Peyer's patch (tissue), 4 donors: ENCODE measurements around the gene ZBTB16. TPM values are rescaled to one million over a fixed set of nuclear protein-coding genes. Genes with fewer than 3 reads are reported as not detected.

ENCODE experiments used
- DNase-seq, 3 donors: peaks; one replicate each; pipeline ENCODE4 v3.0.0-alpha.2; 2017 to 2019
- H3K27ac ChIP-seq, 4 donors: fragments of 200-600 bp; sonication (generic); one replicate each; pipeline ENCODE4 v1.5.1; 2016 to 2019
- H3K27me3 ChIP-seq, 2 donors: fragments of 200-600 bp; sonication (generic); one replicate each; pipeline ENCODE4 v1.5.1; 2019
- H3K36me3 ChIP-seq, 3 donors: fragments of 200-600 bp; sonication (generic); one replicate each; pipeline ENCODE4 v1.5.1; 2016 to 2019
- H3K4me1 ChIP-seq, 4 donors: fragments of 200-600 bp; sonication (generic); one replicate each; pipeline ENCODE4 v1.5.1; 2016 to 2019
- H3K4me3 ChIP-seq, 4 donors: fragments of 200-600 bp; sonication (generic); 1 replicate in 3 of 4; 2 replicates in 1 of 4; pipeline ENCODE4 v1.5.1; 2016 to 2019; ENCODE audit warnings: mild to moderate bottlenecking in 1 of 4
- H3K9me3 ChIP-seq, 4 donors: fragments of 200-600 bp; sonication (generic); one replicate each; pipeline ENCODE4 v1.5.1; 2016 to 2019; ENCODE audit warnings: mild to moderate bottlenecking in 1 of 4
- POLR2A ChIP-seq, 2 donors: fragments of 450-650 bp; IDR thresholded peaks; one replicate each; pipeline ENCODE4 v1.5.1; 2017; ENCODE audit warnings: antibody characterized with exemption in 2 of 2, mild to moderate bottlenecking in 2 of 2, moderate library complexity in 2 of 2
- total RNA-seq, 4 donors: library from RNA; depleted of rRNA; stranded (reverse); fragments of >200 nt; gene quantifications; one replicate each; pipeline ENCODE4 v1.1.0, GENCODE V29; 2016
- TF ChIP-seq, protein P1 (sequence below), 6 experiments: fragments of 450-650 bp in 4 of 6; fragments of 200-600 bp in 2 of 6; sonication (generic) in 1 of 6; IDR thresholded peaks; one replicate each; pipeline ENCODE4 v1.5.1; 2017 to 2019; ENCODE audit warnings: antibody characterized with exemption in 6 of 6, mild to moderate bottlenecking in 3 of 6, moderate library complexity in 1 of 6

ZBTB16 gene
- total RNA-seq, 4 donors from 2014 or later: 84.8 to 257 (median 155) TPM

DNA sequence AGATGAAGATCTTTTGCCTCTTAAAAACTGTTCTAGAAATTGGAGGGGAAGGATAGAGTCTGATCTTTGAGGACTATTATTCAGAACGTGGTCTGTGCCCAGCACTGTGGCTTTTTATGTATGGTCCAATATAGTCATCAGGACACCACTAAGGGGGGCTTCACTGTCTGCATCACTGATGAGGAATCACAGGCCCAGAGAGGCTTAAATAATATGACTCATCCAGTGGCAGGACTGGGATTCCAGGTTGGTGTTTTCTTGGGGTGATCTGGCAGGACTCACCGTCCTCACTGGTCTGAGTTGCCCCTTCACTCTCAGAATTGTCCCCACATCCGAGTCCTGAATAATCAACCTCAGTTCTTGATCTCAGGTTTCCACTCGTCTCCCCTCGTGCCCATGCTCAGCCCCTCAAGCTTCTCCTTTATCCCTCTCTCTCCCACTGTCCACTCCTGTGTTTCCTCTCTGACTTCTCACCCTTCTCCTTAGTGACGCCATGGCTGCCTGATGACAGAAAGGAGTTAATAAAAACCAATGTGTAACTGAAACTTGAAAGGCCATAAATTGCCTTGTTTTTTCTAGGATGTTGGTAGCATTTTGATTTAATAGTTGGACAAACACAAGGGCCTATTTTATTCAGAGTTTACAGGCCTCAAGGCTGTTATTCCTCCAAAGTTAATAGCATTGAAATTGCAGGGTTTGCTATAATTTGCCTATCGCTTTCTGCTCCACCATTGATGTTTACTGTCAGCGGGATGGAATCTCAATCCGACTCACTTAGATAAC, 141.0 kb downstream of the ZBTB16 start:
- Histone ChIP-seq H3K27ac (peak overlapping the region in 2 of 4 donors; percentile 41 to 85), H3K27me3 (no peaks in the 10 kb centered on the region), H3K36me3 (peaks cover 0 to 8% (median 0%) of the 10 kb centered on the region in 3 donors), H3K4me1 (peaks cover 0 to 13% (median 6%) of the 10 kb centered on the region in 4 donors), H3K4me3 (no peak overlapping the region), H3K9me3 (no peaks in the 10 kb centered on the region)
- no peak for TF ChIP-seq POLR2A (IDR thresholded peaks at IDR 0.05)
- TF ChIP-seq, protein P1, sequence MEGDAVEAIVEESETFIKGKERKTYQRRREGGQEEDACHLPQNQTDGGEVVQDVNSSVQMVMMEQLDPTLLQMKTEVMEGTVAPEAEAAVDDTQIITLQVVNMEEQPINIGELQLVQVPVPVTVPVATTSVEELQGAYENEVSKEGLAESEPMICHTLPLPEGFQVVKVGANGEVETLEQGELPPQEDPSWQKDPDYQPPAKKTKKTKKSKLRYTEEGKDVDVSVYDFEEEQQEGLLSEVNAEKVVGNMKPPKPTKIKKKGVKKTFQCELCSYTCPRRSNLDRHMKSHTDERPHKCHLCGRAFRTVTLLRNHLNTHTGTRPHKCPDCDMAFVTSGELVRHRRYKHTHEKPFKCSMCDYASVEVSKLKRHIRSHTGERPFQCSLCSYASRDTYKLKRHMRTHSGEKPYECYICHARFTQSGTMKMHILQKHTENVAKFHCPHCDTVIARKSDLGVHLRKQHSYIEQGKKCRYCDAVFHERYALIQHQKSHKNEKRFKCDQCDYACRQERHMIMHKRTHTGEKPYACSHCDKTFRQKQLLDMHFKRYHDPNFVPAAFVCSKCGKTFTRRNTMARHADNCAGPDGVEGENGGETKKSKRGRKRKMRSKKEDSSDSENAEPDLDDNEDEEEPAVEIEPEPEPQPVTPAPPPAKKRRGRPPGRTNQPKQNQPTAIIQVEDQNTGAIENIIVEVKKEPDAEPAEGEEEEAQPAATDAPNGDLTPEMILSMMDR (IDR thresholded peaks at IDR 0.05): no peak
- no peak for DNase-seq

DNA sequence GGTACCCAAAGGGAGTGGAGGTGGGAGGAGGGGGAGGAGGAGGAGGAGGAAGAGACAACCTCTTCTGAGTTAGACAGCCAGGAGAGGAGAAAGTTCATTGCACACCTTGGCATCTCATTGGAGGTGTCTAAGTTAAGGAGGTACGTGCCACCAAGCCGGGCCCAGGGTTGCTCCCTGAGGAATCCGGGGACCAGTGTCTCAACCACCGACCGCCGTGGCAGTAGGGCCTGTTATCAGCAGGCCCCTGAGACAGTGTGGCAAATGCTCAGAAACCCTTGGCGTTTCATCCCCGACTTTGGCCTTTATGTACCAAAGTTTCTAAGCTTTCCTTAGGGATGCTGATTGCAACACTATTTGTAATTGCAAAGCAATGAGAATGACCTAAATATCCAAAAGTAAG, 141.7 kb downstream of the ZBTB16 start:
- peak overlapping the region in 2 of 4 donors; percentile 41 to 85 for H3K27ac ChIP-seq
- H3K4me3 ChIP-seq: no peak overlapping the region
- no peak for DNase-seq
- TF ChIP-seq, protein P1 (IDR thresholded peaks at IDR 0.05): no peak
- TF ChIP-seq POLR2A (IDR thresholded peaks at IDR 0.05): no peak
- H3K9me3 ChIP-seq: no peaks in the 10 kb centered on the region
- H3K36me3 ChIP-seq: peaks cover 0 to 13% (median 0%) of the 10 kb centered on the region in 3 donors
- H3K4me1 ChIP-seq: peaks cover 0 to 13% (median 4%) of the 10 kb centered on the region in 4 donors
- H3K27me3 ChIP-seq: no peaks in the 10 kb centered on the region

- TF ChIP-seq, protein P1 (IDR thresholded peaks at IDR 0.05): no peak
- no peak for TF ChIP-seq POLR2A (IDR thresholded peaks at IDR 0.05)
- Histone ChIP-seq H3K27ac (no peak overlapping the region), H3K4me1 (peaks cover 0 to 5% (median 1%) of the 10 kb centered on the region in 4 donors), H3K4me3 (no peak overlapping the region), H3K27me3 (no peaks in the 10 kb centered on the region), H3K9me3 (no peaks in the 10 kb centered on the region), H3K36me3 (peaks cover 0 to 19% (median 0%) of the 10 kb centered on the region in 3 donors)
- no peak for DNase-seq
These were observed 142.6 kb downstream of the ZBTB16 start for GRCh38 chr11:114202011-114202609.

GRCh38 chr11:114207096-114207495, 147.6 kb downstream of the ZBTB16 start:
- Histone ChIP-seq H3K4me3 (no peak overlapping the region), H3K4me1 (peaks cover 0 to 13% (median 5%) of the 10 kb centered on the region in 4 donors), H3K9me3 (no peaks in the 10 kb centered on the region), H3K36me3 (peaks cover 0 to 24% (median 0%) of the 10 kb centered on the region in 3 donors), H3K27ac (no peak overlapping the region), H3K27me3 (no peaks in the 10 kb centered on the region)
- TF ChIP-seq POLR2A (IDR thresholded peaks at IDR 0.05): no peak
- TF ChIP-seq, protein P1 (IDR thresholded peaks at IDR 0.05): no peak
- DNase-seq: no peak

DNA sequence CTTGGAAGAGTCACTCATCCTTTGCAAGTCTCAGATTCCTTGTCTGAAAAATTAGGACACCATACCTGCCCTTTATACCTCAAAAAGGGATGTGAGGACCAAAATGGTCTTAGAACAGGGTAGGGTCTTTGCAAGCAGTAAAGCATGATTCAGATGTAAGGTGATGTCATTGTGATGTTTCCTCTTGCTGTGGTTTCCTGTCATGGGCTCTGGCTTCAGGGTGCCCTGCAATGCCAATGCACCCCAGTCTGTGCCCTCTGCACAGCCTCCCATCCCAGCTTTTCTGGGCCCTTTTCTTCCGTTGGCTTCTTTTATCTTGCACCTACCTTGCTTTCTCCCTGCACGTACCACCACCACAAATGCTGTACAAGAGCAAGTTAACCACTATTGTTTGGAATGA, 148.9 kb downstream of the ZBTB16 start:
- TF ChIP-seq POLR2A (IDR thresholded peaks at IDR 0.05): no peak
- TF ChIP-seq, protein P1 (IDR thresholded peaks at IDR 0.05): no peak
- peak overlapping the region in 1 of 4 donors; percentile 41 for H3K27ac ChIP-seq
- peaks cover 0 to 13% (median 5%) of the 10 kb centered on the region in 4 donors for H3K4me1 ChIP-seq
- no peaks in the 10 kb centered on the region for H3K27me3 ChIP-seq
- no peaks in the 10 kb centered on the region for H3K9me3 ChIP-seq
- peaks cover 0 to 24% (median 0%) of the 10 kb centered on the region in 3 donors for H3K36me3 ChIP-seq
- no peak for DNase-seq
- no peak overlapping the region for H3K4me3 ChIP-seq
